Central memory CD4-positive, alpha-beta T cell (primary cell): ENCODE data around the gene TM4SF4.

ENCODE experiments used
- DNase-seq: peaks from one replicate; pipeline ENCODE4 v3.0.0; 2022

Gene TM4SF4

DNA sequence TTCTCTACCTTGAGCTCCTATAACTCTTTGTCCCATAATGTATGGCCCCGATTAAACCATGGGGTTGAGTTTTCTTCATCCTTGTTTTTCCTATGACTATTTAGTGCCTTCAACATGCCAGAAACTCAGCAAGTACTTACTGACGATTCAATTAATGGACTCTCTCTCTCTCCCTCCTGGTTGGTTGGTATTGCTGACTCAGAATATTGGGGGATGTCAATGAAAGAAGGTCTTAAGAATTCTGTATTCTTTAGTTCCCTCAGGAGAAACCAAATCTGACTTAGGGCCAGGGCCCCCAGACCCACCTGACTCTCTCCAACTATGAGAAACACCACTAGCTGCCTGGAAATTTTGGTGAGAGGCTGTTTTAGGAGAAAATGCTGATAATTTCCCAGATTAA, 40.8 kb downstream of the TM4SF4 start:
- DNase-seq: no peak

DNA sequence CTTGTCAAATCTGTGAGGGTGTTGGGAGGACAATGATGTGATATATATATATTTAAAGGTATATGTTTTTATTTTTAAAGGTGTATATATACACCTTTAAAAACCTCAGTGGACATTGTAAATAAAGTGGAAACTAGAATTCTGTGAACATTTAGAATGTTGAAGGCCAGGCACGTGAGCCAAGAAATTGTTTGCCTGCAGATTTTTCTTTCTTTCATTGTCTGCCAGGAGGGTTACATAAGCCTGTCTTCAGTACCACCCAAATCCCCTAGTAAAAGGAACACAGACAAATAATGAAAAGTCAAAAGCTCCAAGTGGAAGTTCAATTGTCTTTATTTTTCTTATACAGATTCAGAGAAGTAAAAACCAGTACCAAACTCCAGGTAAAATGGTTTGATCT, 42.4 kb downstream of the TM4SF4 start:
- no peak for DNase-seq

DNA sequence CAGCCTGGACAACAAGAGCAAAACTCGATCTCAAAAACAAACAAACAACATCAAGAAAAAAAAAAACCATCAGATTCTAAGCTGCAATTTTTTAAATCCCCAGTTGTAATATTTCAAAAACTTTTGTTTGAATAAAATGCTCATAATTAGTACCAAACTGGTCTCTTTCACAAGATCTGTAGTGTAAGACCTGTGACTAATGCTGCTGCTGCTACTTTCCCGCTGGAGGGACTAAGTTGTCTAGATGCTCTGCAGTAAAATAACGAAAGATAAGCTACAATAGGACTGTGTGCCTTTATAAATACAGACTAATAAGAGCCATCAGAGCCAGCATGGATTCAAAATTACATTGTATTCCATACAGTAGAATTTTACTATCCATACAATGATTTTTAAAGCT, 45.4 kb downstream of the TM4SF4 start:
- no peak for DNase-seq

DNA sequence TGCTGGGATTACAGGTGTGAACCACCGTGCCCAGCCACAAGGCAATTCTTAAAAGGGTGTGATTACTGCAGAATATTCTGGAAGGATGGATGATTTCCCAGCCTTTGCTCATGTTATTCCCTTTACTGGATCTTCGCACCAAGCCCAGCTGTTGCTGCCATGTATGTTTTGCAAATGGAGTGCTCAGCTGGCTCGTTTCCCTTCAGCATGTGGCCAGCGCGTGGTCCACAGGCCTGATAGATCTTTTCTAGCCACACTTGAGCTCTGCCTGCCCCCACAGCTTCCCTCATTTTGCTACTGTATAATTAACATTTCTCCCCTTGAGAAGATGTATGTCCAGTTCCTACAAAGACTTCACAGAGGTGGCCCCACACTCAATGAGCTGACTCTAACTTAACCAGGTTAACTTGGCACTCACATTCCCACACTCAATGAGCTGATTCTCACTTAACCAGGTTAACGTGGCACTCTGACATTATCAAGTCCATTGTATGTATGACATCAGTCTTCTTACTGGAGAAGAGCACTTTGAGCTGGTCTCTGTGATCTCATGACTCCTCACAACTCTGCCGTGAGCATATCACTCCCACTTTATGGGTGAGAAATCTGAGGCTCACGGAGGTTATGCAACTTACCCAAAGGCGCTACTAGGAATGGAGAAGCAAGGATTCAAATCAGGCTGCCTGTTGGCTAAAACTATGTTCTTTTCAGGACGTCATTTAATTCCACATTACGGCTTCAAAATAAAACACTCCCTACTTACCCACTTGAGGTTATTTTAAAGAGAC, 49.2 kb downstream of the TM4SF4 start:
- DNase-seq: no peak

DNA sequence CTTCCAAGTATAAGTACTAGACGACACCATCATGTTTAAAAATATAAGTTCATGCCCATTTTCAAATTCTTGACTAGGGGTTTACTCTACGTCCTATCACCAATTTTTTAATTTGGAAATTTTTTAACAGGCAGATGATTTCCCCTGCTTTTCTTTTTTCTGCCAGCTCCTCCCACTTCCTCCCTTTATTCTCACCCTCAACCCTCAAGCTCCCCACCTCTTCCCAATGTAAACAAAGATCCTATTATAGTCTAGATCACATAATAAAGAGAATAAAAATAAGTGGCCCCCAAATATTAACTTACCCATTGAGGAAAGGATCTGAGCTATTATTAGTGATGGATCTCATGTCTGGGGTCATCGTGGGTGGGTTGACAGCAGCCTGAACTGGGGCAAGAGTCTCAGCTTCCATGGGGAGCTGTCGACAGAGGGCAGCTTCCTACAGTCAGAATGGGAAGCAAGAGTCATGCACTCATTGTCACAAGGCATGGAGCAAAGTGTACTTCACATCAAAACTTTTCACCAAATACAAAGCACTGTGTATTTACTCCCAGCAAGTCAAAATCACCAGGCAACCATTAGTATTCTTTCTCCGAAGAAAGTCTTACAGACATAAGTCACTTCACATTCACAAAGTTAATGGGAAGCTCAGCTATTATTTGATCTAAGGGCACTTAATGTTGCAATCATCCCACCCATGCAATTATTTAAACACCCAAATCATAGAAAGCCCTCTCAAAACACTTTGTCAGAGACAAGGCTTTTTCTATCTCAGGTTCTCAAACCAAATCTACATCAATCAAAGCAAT, 53.2 kb downstream of the TM4SF4 start:
- no peak for DNase-seq

DNA sequence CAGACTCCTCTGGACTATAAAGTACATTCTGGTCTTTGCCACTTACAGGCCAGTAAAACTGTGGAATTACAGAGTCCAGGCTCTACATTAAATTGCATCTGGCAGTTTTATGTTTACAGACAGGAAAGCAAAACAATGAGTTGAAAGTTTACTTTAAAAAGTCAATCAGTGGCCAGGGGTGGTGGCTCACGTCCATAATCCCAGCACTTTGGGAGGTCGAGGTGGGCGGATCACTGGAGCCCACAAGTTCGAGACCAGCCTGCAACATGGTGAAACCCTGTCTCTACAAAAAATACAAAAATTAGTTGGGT, 53.8 kb downstream of the TM4SF4 start:
- DNase-seq: no peak

DNA sequence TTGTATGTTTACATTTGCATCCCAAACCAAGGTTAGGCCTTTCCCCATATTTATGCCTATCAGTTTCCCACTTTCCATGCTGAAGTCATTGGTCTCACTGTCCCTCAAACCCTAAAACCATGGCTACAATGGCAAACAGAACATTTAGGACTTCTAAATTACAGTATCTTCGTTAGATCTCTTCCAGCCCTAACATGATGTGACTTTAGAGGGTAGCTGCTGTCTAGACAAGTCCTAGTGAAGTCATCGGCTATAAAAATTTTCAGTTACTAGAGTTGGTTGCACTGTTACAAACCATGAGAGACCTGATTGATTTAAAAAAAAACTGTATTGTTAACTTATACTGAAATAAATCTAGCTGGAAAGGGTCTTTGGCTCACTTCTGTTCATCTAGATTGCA, 54.6 kb downstream of the TM4SF4 start:
- DNase-seq: no peak

DNA sequence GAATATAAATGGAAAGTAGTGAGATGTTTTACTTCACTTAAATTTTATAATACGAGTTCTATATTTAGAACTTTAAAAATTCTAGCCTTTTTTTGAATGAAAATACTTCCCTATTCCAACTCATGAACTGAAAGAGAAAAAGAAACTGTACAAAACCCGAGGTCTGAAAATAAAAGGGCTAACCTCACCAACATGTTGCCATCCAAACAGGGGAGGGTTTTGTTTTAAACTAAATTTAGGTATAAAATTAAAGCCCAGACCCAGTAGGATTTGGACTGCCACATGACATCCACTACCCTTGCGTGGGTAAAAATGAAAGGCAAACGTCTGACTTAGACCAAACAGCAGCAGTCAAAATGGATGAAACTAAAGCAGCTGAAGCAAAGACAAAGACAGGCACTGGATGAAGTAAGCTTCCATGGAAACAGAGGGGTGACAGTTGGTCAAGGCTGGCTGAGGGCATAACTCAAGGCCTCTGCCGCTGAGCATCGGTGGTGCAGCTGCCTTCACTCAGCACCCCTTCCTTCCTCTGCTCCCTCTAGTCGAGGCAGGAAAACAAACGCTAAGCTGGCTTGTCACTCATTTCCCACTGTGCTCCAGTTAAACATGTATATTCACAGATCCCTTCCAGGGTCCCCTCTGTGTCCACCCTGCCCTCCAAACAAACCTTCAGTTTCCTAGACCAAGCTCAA, 58.1 kb downstream of the TM4SF4 start:
- no peak for DNase-seq

DNA sequence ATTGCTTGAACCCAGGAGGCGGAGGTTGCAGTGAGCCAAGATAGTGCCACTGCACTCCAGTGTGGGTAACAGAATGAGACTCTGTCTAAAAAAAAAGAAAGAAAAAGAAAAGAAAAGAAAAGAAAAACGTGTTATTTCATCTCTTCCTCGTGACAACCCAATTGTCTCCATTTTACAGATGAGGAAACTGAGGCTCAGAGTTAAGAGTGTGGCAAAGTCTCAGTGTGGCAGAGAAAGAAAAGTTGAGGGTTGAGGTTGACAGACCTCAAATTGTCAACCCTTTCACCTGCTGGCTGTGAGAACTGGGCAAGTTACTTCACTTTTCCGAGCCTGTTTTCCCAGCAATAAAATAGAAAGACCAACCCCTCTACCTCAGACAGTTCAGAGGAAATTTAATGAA, 59.6 kb downstream of the TM4SF4 start:
- DNase-seq: no peak

DNA sequence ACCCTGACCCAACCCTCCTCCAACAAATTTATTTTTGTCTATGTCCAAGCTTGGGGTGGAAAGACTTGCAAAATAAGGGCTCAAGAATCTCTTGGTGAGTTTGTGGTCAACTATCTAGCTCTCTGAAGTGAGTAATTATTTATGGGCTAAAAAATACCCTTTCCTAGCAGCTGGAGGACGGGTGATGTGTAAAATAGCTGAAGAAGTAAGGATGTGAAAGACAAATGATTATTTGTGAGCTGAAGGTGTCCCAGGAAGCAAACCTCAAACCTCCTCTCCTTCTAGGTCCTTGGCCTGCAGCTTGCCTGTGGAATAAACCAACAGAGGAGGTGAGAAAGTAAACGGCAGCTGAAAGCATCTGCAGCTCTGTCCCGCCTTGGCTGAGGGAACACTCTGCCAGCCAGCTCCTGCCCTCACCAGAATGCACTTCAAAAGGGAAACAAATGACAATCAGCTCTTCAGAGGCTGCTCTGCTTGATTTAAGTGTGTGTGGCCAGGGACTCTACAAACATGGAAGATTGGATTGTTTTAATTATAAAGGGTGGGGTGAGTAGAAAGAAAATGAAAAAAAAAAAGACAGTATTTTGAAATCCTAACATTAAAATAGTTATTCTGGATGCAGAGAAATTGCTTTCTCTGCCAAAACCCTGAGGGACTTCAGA, 60.3 kb downstream of the TM4SF4 start:
- DNase-seq: no peak

DNA sequence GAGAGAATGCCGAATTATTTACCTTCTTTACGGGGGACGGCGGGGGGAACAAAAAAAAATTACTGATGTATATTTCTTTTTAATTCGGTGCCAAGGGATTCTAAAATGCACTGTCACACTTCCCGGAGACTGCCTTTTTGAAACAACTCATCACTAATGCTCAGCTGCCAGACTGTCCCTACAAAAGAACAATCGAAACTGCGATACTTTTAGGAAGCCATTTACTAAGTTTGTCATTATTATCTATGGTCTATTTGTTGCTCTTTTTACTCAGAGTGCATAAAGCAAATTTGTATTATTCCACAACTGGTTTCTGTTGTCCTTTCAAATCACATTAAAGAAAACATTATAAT, 60.8 kb downstream of the TM4SF4 start:
- DNase-seq: no peak

DNA sequence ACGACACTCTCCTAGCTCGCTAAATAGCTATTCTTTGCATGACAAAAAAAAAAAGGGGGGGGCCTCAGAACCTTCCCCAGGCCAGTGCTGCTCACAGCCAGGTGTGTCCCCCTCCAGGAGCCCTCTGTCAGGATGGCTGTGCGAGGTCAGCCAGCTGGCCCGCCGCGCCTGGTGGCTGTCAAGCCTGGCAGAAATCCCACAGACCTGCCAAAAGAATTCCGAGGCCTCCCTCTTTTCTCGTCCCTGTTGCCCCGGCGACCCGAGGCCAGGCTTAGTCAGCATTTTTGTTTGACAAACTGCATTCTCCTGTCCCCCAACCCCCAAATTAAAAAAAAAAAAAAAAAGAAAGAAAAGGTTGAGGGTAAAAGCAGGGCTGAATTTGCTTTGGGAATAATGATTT, 61.9 kb downstream of the TM4SF4 start:
- DNase-seq: no peak

DNA sequence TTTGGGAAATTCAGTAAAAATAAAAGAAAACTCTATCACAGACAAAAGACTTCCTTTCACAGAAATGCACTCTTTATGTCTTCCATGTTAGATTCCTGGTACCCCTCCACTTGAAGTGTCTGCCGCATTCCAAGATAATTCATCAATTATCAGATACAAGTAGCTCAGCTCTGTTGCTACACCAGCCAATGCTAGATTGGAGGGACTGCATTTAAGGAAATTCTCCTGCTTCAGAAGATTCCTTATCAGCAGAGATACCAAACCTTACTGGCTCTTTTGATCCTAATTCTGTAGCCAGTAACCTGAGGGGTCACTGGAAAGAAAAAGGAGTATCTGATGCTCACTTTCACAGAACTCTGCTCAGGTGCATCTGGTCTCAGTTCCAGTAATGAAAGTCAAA, 63.9 kb downstream of the TM4SF4 start:
- DNase-seq: no peak

DNA sequence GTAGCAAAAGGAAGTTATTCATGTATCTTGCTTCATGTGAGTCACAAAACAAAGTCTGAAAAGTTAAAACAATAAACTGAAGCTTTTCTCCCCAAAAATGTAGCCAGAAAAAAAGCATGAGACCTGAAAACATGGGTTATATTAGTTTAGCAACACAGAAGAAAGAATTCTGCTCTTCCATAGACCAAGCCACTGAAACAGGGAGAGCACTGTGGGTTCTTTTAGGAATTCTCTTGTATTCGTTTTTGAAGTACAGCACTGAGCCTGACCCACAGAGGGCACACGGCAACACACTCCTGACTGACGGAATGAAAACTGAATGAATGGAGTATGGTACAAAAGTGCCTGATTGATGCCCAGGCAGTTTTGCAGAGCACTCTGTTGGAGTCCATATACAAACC, 66.6 kb downstream of the TM4SF4 start:
- DNase-seq: no peak

DNA sequence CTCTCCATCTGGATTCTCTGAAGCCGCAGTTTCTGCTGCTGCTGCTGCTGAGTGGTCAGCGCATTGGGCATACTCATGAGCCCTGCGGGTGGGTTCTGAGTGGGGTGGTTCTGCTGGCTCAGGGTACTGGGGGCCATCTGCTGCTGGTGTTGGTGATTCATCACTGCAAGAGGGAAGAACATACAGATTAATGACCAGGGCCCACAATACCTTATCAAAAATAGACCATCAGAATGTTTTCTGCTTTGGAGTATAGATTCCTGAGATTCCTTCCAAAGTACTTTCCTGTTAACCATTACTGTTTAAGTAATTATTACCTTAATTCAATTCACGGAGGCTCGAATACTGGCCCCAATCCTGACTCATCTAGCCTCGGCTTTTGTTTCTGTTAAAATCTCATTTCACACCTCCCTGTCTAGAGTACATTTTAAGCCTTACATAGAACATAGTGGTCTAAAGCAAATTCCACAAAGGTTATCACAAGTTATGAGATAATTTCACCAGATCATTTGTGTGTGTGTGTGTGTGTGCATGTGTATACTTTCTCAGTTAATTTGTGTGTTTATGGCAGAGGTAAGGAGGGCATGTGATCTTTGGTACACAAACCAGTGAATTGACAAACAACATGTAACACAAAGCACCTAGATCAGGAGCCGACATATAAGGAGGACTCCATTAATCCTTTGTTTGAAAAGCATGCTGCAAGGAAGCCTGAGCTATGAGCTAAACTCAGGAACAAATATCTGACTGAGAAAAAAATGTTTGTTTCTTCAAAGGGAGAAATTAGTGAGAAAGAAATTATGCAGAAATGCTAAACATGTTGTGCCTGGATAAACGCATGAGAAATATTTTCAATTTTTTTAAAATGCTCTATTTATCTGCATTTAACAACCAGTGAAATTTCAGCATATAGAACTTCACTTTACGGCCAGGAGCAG, 68.1 kb downstream of the TM4SF4 start:
- no peak for DNase-seq

DNA sequence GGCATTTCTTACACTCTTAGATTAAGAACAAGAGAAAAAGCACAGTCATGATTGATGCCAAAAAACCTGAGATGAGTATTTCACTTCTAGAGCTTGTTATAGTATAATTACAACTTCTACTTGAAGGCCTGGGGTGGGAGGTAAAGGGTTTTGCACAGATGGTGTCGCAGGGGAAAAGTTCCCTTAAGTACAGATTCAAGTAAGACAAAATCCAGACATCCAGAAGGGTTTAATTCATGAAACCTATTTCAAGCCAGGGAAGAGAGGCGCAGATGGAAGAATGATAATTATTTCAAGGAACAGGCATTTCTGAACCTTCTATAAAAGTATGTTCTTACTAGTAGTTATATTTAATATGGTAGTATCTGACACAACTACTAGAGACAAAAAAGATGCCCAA, 70.6 kb downstream of the TM4SF4 start:
- DNase-seq: no peak

DNA sequence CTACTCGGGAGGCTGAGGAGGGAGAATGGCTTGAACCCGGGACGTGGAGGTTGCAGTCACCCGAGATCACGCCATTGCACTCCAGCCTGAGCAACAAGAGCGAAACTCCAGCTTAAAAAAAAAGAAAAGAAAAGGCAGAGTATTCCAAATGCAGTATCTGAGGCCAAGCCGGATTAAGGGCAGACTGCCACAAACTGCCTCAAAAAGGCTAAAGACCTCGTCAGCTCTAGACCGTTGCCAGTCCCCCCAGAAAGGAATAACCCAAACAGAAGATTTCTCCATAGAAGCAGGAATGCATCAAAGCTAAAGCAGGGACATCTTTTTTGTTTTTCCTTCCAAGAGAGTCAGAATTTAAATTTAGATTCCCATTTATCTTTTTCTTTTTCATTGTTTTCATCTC, 72.9 kb downstream of the TM4SF4 start:
- DNase-seq: no peak

DNA sequence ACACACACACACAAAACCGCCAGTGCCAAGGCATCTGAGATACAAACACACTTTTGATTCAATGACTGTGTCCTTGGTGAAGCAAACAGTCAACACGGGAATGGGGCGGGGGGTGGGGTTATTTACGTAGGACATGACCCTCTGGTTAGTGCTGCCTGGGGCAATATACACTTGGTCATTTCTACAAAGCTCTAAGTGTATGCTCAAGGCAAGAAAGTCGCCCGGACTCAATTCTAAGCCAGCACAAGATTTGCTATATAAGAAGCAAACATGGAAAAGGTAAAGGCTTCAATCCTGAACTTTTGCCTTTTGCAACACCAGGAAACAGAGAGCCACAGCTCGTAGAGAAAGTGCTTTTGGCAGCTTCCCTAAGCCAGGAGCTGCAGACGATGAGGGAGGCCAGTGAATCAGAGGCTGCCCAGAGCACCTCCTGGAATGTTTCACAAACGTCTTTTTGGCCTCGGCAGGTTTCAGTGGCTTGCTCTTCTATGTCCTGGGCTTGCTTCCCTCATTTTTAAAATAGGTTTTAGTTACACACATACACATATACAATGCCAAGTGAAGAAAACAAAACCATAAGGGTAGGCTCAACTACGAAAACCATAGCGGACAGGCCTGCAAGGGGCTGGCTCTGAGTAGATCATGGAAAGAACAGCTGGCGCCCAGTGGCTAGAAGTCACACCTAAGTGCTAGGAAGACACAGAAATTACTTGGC, 73.6 kb downstream of the TM4SF4 start:
- no peak for DNase-seq

DNA sequence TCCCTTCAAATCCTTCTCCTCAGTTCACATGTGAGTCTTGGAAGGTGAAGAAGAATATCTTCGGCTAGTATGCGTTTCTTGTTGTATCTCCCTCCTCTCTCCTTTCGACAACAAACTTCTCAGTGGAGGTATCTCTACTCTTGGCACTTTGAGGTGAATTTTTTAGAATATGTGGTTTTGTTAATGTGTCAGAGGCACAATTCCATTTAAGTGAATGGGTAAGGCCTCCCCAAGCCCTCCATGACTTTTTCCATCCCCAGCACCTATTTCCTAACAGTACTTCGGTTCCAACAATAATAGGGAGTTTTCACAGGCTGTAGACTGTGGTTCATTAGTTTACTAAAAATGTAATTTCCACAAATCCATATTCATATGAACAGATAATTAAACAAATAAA, 74.2 kb downstream of the TM4SF4 start:
- no peak for DNase-seq

DNA sequence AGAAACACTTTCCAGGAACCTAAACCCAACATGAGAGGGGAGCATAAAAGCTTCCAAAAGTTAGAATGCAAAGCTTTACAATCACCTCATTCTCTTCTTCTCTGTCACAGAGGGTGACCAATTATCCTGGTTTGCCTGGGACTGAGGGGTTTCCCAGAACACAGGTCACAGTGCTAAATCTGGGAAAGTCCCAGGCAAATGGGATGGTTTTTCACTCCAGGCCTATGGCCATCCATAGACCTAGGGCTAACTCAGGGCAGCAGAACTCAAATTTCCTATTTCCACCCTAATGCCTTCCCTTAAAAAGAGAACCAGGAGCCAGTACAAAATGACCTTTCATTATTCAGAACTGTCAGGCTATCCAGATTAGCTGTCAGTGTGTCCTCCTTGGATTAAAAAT, 77.0 kb downstream of the TM4SF4 start:
- no peak for DNase-seq

DNA sequence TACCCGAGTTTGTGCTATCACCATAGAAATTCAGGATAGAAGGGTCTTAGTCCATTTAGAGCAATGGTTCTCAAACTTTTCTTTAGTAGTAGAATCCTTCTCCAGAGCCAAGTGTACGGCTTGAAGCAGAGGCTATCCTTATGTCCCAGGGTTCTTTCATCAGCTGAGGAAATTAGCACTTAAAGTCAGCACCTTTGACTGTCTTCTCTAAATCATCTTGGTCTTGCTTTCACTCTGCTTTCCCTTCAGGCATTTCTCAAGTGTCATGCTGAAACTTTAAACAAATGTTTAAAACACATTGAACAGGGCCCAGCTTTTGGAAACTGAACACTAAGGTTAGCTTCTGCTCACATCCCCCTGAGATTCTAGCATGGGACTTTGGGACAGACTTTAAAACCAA, 78.2 kb downstream of the TM4SF4 start:
- no peak for DNase-seq
